Measurements from ENCODE around the gene CCDC124. TPM values are rescaled to one million over a fixed set of nuclear protein-coding genes. Genes with fewer than 3 reads are reported as not detected.

The CCDC124 gene
- total and polyA plus RNA-seq, 10 of the 15 experiments (the other 5 are each of a cell fraction or from before 2014, with no cell fraction given): 3.7 to 184 (median 51.8) TPM

GRCh38 chr19:17977021-17977420, 44.2 kb downstream of the CCDC124 start:
- Histone ChIP-seq H3K4me3 (no peak overlapping the region), H3K9me3 (replicated peaks; ENCODE audit: control insufficient read depth, insufficient read depth, low read length) (no peaks in the 10 kb centered on the region), H3K4me2 (ENCODE audit: control insufficient read depth, insufficient read depth) (no peak overlapping the region), H3K4me1 (ENCODE audit: control insufficient read depth, insufficient read depth, low read length) (peaks cover 4% of the 10 kb centered on the region), H3K27ac (ENCODE audit: control insufficient read depth, insufficient read depth) (no peak overlapping the region), H3K79me2 (ENCODE audit: control insufficient read depth, insufficient read depth, low read length) (no peaks in the 10 kb centered on the region), H3K36me3 (ENCODE audit: control insufficient read depth in 2 of 2, insufficient read depth in 2 of 2, low read length in 1 of 2) (no peaks in the 10 kb centered on the region), H3K9ac (ENCODE audit: control insufficient read depth, insufficient read depth, low read length) (no peak overlapping the region), H3K27me3 (replicated peaks in 1 of 2; ENCODE audit: control insufficient read depth in 2 of 2, insufficient read depth in 2 of 2, low read length in 1 of 2) (peaks cover 0 to 2% of the 10 kb centered on the region in 2 experiments; a peak in 1 of 4 replicates), H4K20me1 (ENCODE audit: control insufficient read depth, insufficient read depth) (no peaks in the 10 kb centered on the region; the same call in 1 of the 2 replicates), H2AFZ (ENCODE audit: control insufficient read depth, low read depth, low read length) (no peak overlapping the region)
- SMC1A ChIA-PET (ENCODE audit: uncharacterized antibody, unreplicated experiment): no interaction called here
- CTCF ChIA-PET: interaction anchor here (1.0 kb wide), 1 partner anchor 118 kb away, joined by 3 read pairs; the partner anchor contains the start of gene RPL18A
- 27% methylated on average over 4 of the region's 4 CpGs for WGBS (ENCODE audit: insufficient coverage, insufficient replicate concordance, low lambda C conversion rate, missing lambda C conversion rate)
- TF ChIP-seq, protein P1, sequence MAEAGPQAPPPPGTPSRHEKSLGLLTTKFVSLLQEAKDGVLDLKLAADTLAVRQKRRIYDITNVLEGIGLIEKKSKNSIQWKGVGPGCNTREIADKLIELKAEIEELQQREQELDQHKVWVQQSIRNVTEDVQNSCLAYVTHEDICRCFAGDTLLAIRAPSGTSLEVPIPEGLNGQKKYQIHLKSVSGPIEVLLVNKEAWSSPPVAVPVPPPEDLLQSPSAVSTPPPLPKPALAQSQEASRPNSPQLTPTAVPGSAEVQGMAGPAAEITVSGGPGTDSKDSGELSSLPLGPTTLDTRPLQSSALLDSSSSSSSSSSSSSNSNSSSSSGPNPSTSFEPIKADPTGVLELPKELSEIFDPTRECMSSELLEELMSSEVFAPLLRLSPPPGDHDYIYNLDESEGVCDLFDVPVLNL (IDR thresholded peaks at IDR 0.05; ENCODE audit: low read depth, low read length): no peak
- no peak for TF ChIP-seq MYC (IDR thresholded peaks at IDR 0.05; ENCODE audit: insufficient read depth, insufficient read length, insufficient replicate concordance, low read length, severe bottlenecking)
- TF ChIP-seq PAX8 (IDR thresholded peaks at IDR 0.05): no peak
- no peak for TF ChIP-seq EGR1 (IDR thresholded peaks at IDR 0.05; ENCODE audit: borderline replicate concordance in 1 of 2, low read depth in 2 of 2, low read length in 2 of 2)
- no peak for TF ChIP-seq PML (IDR thresholded peaks at IDR 0.05; ENCODE audit: low read length)
- no peak for TF ChIP-seq EP300 (IDR thresholded peaks at IDR 0.05; ENCODE audit: borderline replicate concordance in 1 of 2, control insufficient read depth in 1 of 2, low read depth in 2 of 2, low read length in 2 of 2)
- TF ChIP-seq IRF4 (IDR thresholded peaks at IDR 0.05; ENCODE audit: low read depth, low read length): no peak
- TF ChIP-seq CBFB (IDR thresholded peaks at IDR 0.05; ENCODE audit: low read depth): no peak
- TF ChIP-seq SPI1 (IDR thresholded peaks at IDR 0.05; ENCODE audit: borderline replicate concordance, insufficient read depth, low read depth, low read length): no peak
- no peak for TF ChIP-seq TCF7 (IDR thresholded peaks at IDR 0.05; ENCODE audit: borderline replicate concordance)
- no peak for TF ChIP-seq CBX3 (IDR thresholded peaks at IDR 0.05; ENCODE audit: borderline replicate concordance, low read depth)
- TF ChIP-seq, protein P2, sequence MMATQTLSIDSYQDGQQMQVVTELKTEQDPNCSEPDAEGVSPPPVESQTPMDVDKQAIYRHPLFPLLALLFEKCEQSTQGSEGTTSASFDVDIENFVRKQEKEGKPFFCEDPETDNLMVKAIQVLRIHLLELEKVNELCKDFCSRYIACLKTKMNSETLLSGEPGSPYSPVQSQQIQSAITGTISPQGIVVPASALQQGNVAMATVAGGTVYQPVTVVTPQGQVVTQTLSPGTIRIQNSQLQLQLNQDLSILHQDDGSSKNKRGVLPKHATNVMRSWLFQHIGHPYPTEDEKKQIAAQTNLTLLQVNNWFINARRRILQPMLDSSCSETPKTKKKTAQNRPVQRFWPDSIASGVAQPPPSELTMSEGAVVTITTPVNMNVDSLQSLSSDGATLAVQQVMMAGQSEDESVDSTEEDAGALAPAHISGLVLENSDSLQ (IDR thresholded peaks at IDR 0.05): no peak
- TF ChIP-seq BCL11A (IDR thresholded peaks at IDR 0.05; ENCODE audit: low read depth, low read length): no peak
- DNase-seq (ENCODE audit: low read depth, low spot score): no peak
- no peak for FAIRE-seq
- in situ Hi-C loops (cut with MboI) (no loop called here), intact Hi-C loops (cut with micrococcal nuclease; ENCODE audit: unreplicated experiment) (no loop called here)
- POLR2A ChIA-PET: interaction anchor here (0.7 to 0.9 kb wide), 2 partner anchors 23 to 505 kb away, joined by 4 read pairs; no protein-coding TSS in a partner anchor
- RAD21 ChIA-PET (ENCODE audit: unreplicated experiment): no interaction called here
- no peak for ATAC-seq
- BruUV-seq (replicated peaks): no TSS peak
